ENCODE results near the gene MACROD1. TPM values are rescaled to one million over a fixed set of nuclear protein-coding genes. Genes with fewer than 3 reads are reported as not detected.
A peak's percentile ranks its signal among the peaks of the same experiment; 100 is the strongest.

MACROD1 gene
- total and polyA plus RNA-seq, 9 of the 15 experiments (the other 6 are each of a cell fraction or from before 2014, with no cell fraction given) = 1.1 to 60.0 (median 26.4) TPM

- TF ChIP-seq YBX1 (IDR thresholded peaks at IDR 0.05) (no peak), TAF9B (IDR thresholded peaks at IDR 0.05; ENCODE audit: partially characterized antibody) (peak; percentile 92), ZC3H11A (IDR thresholded peaks at IDR 0.05; ENCODE audit: low read depth, low read length) (no peak; the same call in 1 of the 2 replicates), KAT8 (IDR thresholded peaks at IDR 0.05; ENCODE audit: low read depth) (peak; percentile 79; the same call in 1 of the 2 replicates), SIX5 (IDR thresholded peaks at IDR 0.05; ENCODE audit: borderline replicate concordance in 1 of 2, insufficient read depth in 1 of 2, low read depth in 1 of 2, low read length in 2 of 2) (no peak), TCFL5 (CRISPR knock-in tag; conservative IDR thresholded peaks at IDR 0.05) (no peak), TEAD1 (CRISPR knock-in tag; IDR thresholded peaks at IDR 0.05) (peak in 1 of 2 experiments; percentile 70; a peak in 1 of 4 replicates), SMC3 (conservative IDR thresholded peaks at IDR 0.05; ENCODE audit: insufficient read depth, low read depth, low read length) (0 out of 2 replicates have a peak, but pooled peaks have one; percentile 5), CTCF (IDR thresholded peaks at IDR 0.05 in 2 of 3, conservative IDR thresholded peaks at IDR 0.05 in 1 of 3; ENCODE audit: insufficient read depth in 2 of 3, low read depth in 1 of 3, low read length in 3 of 3) (no peak), ZNF133 (CRISPR knock-in tag; IDR thresholded peaks at IDR 0.05) (0 out of 2 replicates have a peak, but pooled peaks have one; percentile 66), E4F1 (CRISPR knock-in tag; IDR thresholded peaks at IDR 0.05; ENCODE audit: borderline replicate concordance) (no peak), CTBP1 (IDR thresholded peaks at IDR 0.05; ENCODE audit: borderline replicate concordance) (peak; percentile 63; the same call in 1 of the 2 replicates), POLR3G (IDR thresholded peaks at IDR 0.05; ENCODE audit: extremely low read depth, insufficient read length, insufficient replicate concordance) (no peak), TOE1 (IDR thresholded peaks at IDR 0.05; ENCODE audit: borderline replicate concordance) (no peak), TOE1 (CRISPR knock-in tag; IDR thresholded peaks at IDR 0.05; ENCODE audit: borderline replicate concordance, low read depth) (no peak; the same call in 1 of the 2 replicates), RBM17 (IDR thresholded peaks at IDR 0.05; ENCODE audit: borderline replicate concordance, low read depth, low read length) (no peak), CREB3L1 (IDR thresholded peaks at IDR 0.05; ENCODE audit: borderline replicate concordance, low read depth) (peak; percentile 42; the same call in 1 of the 2 replicates), RAD21 (CRISPR knock-in tag; conservative IDR thresholded peaks at IDR 0.05 in 1 of 2, IDR thresholded peaks at IDR 0.05 in 1 of 2) (no peak)
- TF ChIP-seq, protein P1, sequence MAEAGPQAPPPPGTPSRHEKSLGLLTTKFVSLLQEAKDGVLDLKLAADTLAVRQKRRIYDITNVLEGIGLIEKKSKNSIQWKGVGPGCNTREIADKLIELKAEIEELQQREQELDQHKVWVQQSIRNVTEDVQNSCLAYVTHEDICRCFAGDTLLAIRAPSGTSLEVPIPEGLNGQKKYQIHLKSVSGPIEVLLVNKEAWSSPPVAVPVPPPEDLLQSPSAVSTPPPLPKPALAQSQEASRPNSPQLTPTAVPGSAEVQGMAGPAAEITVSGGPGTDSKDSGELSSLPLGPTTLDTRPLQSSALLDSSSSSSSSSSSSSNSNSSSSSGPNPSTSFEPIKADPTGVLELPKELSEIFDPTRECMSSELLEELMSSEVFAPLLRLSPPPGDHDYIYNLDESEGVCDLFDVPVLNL (CRISPR knock-in tag; IDR thresholded peaks at IDR 0.05; ENCODE audit: low read depth) = peak; percentile 96
Observed at GRCh38 chr11:63974259-63975143, 191.4 kb downstream of the MACROD1 start, which contains the start of gene COX8A (continued).
